GM12892 (cell line): ENCODE measurements around the gene MAP6.

Experiments
- POLR2A ChIP-seq: IDR thresholded peaks from 2 replicates; pipeline ENCODE4 v1.6.1; 2011; ENCODE audit warnings: low read depth, low read length, control low read depth
- POLR2AphosphoS5 ChIP-seq: IDR thresholded peaks from 2 replicates; pipeline ENCODE4 v1.6.1; 2011; ENCODE audit warnings: low read depth, low read length, control low read depth
- TAF1 ChIP-seq: IDR thresholded peaks from 2 replicates; pipeline ENCODE4 v1.6.1; 2011; ENCODE audit warnings: low read depth, mild to moderate bottlenecking, control low read depth, low read length, borderline replicate concordance

- no peak for TF ChIP-seq TAF1
- no peak for TF ChIP-seq POLR2A
- TF ChIP-seq POLR2AphosphoS5: no peak
Measured at GRCh38 chr11:75679566-75679965, 10.7 kb upstream of the MAP6 start.
